HG03108 (cell line): ENCODE data around the gene ATP6V1C2.
"Not testable (repeated sequence)": the region's sequence is repeated elsewhere in the genome, so short reads cannot be mapped to it uniquely, and the experiment has no call there.

Experiments used
- ATAC-seq: cut with Tn5 transposase; IDR thresholded peaks from one replicate; pipeline ENCODE4 v1.9.1; 2021; ENCODE audit warnings: moderate library complexity; ENCODE audit not compliant: unreplicated experiment

The ATP6V1C2 gene

DNA sequence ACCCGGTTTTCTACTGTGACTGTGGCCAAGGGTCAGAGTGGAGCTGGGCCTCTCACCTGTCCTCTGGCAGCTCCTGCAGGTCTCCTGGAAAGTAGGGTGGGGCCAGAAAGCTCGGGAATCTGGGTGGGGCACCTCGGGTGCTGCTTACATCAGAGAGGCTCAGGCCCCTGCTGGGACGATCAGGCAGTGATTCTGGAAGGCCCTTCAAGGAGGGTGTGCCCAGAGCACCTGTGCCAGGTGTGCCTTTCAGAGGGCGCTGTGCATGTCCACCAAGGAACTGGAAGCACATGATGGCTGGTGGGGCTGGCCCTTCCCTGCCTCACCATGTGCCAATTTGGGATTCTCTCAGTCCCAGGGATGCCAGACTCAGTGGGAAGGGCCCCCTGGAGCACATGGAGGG, 44.0 kb downstream of the ATP6V1C2 start:
- no peak for ATAC-seq

- no peak for ATAC-seq
Measured at GRCh38 chr2:10765914-10766313, 44.5 kb downstream of the ATP6V1C2 start.

DNA sequence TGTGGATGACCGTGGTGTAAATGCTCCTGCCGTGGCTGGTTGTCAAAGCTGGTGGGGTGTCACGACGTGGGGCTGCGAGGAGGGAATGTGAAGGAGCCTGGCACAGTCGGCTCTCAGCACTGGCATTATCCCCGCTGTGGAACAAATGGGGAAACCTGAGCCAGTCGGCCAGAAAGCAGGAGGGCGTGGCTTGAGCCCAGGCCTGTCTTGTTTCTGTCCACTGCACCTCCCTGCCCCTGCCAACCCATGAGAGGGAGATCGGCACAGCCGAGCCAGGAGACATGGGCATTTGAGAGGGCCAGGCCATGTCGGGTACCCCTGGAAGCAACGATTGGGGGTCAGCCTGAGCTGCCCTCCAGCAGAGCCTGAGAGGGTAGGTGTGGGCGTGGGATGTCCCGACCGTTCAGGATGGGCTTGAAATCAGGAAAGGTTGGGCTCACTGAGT, 46.7 kb downstream of the ATP6V1C2 start:
- ATAC-seq: no peak

- ATAC-seq: no peak
Measured at GRCh38 chr2:10770956-10771750, 49.7 kb downstream of the ATP6V1C2 start.

- no peak for ATAC-seq
Measured at GRCh38 chr2:10771786-10772185, 50.4 kb downstream of the ATP6V1C2 start.

- no peak for ATAC-seq
Measured at GRCh38 chr2:10772201-10772867, 50.9 kb downstream of the ATP6V1C2 start.

- no peak for ATAC-seq
Measured at GRCh38 chr2:10772868-10773215, 51.4 kb downstream of the ATP6V1C2 start.

- no peak for ATAC-seq
Measured at GRCh38 chr2:10773821-10774341, 52.5 kb downstream of the ATP6V1C2 start.

DNA sequence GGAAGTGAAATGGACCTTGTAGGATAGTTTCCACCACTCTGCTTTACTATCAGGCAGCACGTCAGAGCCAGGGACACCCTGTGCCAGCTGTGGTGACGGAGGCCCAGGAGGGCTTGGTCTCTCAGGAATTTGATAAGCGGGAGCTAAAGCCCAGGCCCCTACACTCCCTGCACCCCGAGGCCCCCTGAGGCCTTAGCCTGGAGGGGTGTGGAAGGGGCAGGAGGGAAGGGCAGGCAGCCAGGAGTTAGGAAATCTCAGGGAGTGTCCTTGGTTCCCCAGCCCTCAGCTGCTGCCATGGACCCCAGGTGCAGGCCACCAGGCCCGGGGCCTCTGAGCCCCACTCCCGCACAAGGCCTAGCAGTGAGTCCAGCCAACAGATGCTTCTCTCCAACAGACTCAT, 53.0 kb downstream of the ATP6V1C2 start:
- no peak for ATAC-seq

DNA sequence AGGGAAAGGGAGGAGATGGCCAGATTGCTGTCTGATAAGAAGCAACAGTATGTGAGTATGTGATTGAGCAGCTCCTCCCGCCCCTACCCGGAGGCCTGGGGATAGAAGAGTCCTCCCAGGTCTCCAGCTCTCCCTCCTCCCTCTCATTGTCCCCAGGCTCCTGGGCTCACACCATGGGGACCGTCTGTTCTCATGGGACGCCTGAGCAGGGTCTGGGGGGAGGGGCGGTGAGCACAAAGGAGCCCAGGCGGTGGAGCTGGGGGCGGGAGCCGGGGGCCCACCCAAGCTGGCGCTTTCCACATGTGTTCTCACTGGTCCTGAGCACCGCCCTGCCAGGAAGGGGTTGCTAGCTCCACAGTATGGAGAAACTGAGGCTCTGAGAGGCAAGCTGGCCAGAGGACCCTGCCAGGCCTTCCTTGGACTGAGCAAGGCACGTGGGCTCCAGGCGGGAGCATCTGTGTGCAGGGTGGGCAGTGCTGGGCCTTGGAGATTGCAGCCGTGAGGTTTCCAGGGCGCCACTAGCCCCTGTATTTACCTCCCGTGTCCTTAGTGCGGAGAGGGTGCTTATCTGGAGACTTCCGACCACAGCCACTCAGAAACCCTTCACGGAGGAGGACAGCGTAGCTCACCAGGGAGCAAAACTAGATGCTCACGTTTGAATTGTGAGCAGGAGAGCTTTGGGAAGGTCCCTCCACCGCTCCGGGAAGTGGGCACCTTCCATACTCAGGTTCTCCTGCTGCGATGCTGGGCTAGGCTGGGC, 53.8 kb downstream of the ATP6V1C2 start:
- ATAC-seq: no peak

DNA sequence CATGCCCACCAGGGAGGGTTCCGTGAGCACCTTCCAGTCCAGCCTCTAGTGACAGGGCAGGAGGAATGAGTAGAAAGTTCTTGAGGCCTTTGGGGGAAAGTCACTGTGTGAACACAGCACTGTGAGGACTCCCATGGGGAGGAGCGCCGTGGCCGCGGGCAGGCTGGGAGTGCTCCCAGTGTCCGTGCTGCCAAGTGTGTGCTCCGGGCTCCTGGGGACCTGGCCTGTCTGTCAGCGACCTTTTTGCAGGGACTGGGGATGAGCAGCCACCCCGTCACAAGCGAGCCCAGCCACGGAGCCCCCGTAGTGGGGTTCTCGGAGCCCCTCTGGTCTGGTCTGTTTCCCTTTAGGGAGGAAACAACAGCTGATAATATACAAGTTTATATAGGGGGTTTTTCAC, 54.4 kb downstream of the ATP6V1C2 start:
- no peak for ATAC-seq

DNA sequence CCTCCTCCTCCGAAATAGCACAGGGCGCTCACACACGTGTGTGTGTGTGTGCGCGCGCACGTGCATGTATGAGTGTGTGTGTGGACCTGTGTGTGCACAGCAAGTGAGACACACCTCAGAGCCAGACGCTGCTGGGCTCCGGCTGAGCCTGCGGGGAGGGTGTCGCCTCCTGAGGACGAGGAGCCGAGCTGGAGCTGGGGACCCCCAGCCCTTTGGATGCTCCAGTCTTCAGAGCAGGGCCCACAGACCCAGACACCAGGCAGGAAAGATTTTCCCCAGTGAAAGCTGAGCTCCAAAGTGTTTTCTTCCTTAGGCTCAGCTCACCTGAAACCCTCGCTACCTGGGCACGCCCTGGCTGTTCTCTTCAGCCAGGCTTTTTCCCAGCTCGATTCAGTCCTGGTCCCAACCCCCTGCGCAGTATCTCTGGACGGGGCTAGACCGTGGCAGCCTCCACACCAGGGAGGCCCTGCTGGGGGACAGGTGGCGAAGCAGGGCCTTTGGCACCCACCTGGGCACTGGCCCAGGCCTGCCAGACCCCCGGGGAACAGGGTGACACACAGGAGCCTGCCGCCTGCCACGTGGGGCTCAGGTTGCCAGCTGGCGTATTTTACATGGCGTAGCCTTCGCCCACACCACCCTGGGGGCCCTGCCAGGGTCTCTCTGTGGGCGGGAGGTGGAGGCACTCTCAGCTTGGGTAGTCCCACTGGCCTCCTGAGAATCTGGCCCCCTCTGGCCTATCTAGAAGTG, 55.0 kb downstream of the ATP6V1C2 start:
- no peak for ATAC-seq

GRCh38 chr2:10777111-10777841, 55.8 kb downstream of the ATP6V1C2 start:
- no peak for ATAC-seq

- no peak for ATAC-seq
Measured at GRCh38 chr2:10777842-10778723, 56.7 kb downstream of the ATP6V1C2 start.

DNA sequence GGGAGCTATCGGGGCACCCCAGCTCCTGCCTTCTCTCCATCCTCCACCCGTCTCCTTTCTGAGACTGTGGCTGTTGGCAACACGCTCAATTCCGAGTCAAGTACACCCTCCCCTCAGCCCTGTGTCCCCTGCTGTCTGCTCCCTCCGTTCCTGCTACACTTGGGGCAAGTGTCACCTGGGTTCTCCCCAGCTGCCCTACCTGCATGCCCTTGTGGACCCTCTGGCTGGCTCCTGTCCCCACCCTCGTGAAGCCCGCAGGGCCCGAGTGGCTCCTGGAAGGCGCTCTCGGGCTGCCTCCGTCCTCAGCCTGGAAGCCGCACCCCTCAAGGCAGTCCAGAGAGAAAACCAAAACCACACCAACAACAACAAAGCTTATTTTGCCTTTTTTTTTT, 57.3 kb downstream of the ATP6V1C2 start:
- no peak for ATAC-seq

DNA sequence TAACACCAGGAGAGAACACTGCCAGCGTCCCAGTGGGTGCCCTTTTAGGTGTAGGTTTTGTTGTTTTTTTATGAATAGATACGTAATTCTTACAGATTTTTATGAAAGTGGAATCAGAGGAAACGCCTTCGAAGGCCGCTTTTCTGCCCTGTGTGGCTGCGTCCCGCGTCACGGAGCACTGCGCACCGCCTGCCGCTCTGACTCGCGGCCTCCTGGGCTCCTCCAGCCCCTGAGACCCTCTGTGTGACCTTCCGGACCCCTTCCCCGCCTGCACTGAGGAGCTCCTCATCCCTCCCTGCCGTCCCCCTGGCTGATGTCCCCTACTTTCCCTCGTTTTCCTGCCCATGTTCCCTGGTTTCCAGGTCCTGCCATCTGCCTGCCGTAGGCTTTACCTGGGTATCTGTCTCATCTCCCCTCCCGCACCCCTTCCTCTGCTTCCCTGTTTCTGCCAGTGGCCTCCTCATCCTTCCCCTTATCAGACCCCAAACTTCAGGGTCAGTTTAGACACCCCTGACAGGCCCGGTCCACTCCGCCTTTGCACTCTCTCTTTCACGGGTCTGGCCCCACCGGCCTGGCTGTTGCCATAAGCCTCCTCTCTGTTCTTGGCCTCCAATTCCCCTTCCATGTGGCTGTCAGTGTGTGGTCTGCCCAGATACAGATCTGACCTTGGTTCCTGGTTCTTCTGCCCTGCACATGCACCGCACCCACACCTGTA, 58.5 kb downstream of the ATP6V1C2 start:
- no peak for ATAC-seq

DNA sequence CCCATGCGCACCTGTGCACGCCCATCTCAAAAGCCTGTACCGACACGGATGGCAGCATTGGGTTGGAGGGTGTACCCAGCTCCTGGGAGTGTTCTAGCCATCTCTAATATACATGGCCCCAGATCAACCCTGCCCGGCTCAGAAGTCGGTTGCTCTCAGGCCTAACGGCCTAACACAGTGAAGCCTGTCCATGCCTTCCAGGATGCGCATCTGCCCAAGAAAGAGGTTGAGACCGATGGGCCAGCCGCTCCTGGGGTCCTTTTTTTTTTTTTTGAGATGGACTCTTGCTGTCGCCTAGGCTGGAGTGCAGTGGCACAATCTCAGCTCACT, 59.0 kb downstream of the ATP6V1C2 start:
- no peak for ATAC-seq

- ATAC-seq: not testable (repeated sequence)
Measured at GRCh38 chr2:10780821-10781220, 59.4 kb downstream of the ATP6V1C2 start.

- no peak for ATAC-seq
Measured at GRCh38 chr2:10781746-10782145, 60.3 kb downstream of the ATP6V1C2 start.
